ENCODE results near the gene MGLL. TPM values are rescaled to one million over a fixed set of nuclear protein-coding genes. Genes with fewer than 3 reads are reported as not detected.

The MGLL gene
- total and polyA plus RNA-seq, 7 donors, result 24.7 to 220 (median 46.8) TPM

- no peak for TF ChIP-seq POLR2AphosphoS5 (IDR thresholded peaks at IDR 0.05)
- H3K4me1 ChIP-seq, result peaks cover 0 to 52% (median 41%) of the 10 kb centered on the region in 4 donors
- intact Hi-C loops (cut with DNase I), result no loop called here
- no peak for DNase-seq
- peak overlapping the region; percentile 67 to 76 (median 72) for H3K27ac ChIP-seq
- H3K36me3 ChIP-seq, result no peaks in the 10 kb centered on the region
- H3K9me3 ChIP-seq, result peaks cover 0 to 2% (median 0%) of the 10 kb centered on the region in 4 donors
- no peak overlapping the region for H3K4me3 ChIP-seq
- 88 to 90% methylated on average over 1 of the region's 1 CpG for WGBS, 2 donors
- no peaks in the 10 kb centered on the region for H3K27me3 ChIP-seq
These were observed 59.6 kb downstream of the MGLL start for GRCh38 chr3:127762787-127763105.

- intact Hi-C loops (cut with DNase I), result no loop called here
These were observed 60.1 kb downstream of the MGLL start for GRCh38 chr3:127762077-127762786.

GRCh38 chr3:127761441-127761801 is 60.9 kb downstream of the MGLL start:
- Histone ChIP-seq H3K27ac (peak overlapping the region; percentile 67 to 76 (median 72)), H3K4me3 (no peak overlapping the region), H3K36me3 (no peaks in the 10 kb centered on the region), H3K4me1 (peaks cover 0 to 47% (median 41%) of the 10 kb centered on the region in 4 donors), H3K9me3 (no peaks in the 10 kb centered on the region), H3K27me3 (no peaks in the 10 kb centered on the region)
- DNase-seq, result no peak
- intact Hi-C loops (cut with DNase I), result no loop called here
- WGBS, 2 donors, result 60 to 86% methylated on average over 12 of the region's 12 CpGs
- TF ChIP-seq EP300 (IDR thresholded peaks at IDR 0.05) (no peak), POLR2A (IDR thresholded peaks at IDR 0.05) (no peak), CTCF (IDR thresholded peaks at IDR 0.05) (no peak), POLR2AphosphoS5 (IDR thresholded peaks at IDR 0.05) (no peak)

More at GRCh38 chr3:127762077-127762786, 60.1 kb downstream of the MGLL start:
- no peaks in the 10 kb centered on the region for H3K36me3 ChIP-seq
- no peaks in the 10 kb centered on the region for H3K9me3 ChIP-seq
- no peak overlapping the region for H3K4me3 ChIP-seq
- WGBS, 2 donors, result 30 to 63% methylated on average over 15 of the region's 15 CpGs
- peak; percentile 81 for DNase-seq
- H3K4me1 ChIP-seq, result peaks cover 0 to 48% (median 41%) of the 10 kb centered on the region in 4 donors
- peak overlapping the region; percentile 67 to 76 (median 72) for H3K27ac ChIP-seq
- TF ChIP-seq POLR2AphosphoS5 (IDR thresholded peaks at IDR 0.05) (peak in 2 of 4 donors; percentile 25 to 70), CTCF (IDR thresholded peaks at IDR 0.05) (no peak), EP300 (IDR thresholded peaks at IDR 0.05) (peak in 1 of 4 donors; percentile 22), POLR2A (IDR thresholded peaks at IDR 0.05) (no peak)
- H3K27me3 ChIP-seq, result no peaks in the 10 kb centered on the region

GRCh38 chr3:127760791-127761440 is 61.4 kb downstream of the MGLL start:
- Histone ChIP-seq H3K4me1 (peaks cover 0 to 47% (median 41%) of the 10 kb centered on the region in 4 donors), H3K27ac (peak overlapping the region; percentile 67 to 76 (median 72))

More at GRCh38 chr3:127760791-127761440, 61.4 kb downstream of the MGLL start:
- intact Hi-C loops (cut with DNase I), result no loop called here
- WGBS, 2 donors, result 92 to 94% methylated on average over 13 of the region's 13 CpGs
- H3K4me3 ChIP-seq, result no peak overlapping the region
- H3K36me3 ChIP-seq, result no peaks in the 10 kb centered on the region
- no peaks in the 10 kb centered on the region for H3K27me3 ChIP-seq
- DNase-seq, result no peak
- TF ChIP-seq POLR2AphosphoS5 (IDR thresholded peaks at IDR 0.05) (no peak), EP300 (IDR thresholded peaks at IDR 0.05) (no peak), CTCF (IDR thresholded peaks at IDR 0.05) (no peak), POLR2A (IDR thresholded peaks at IDR 0.05) (no peak)
- H3K9me3 ChIP-seq, result no peaks in the 10 kb centered on the region
